Rectal smooth muscle tissue (tissue), 1 donor: Measurements from ENCODE around the gene EXOSC7.
"Not testable (repeated sequence)": the region's sequence is repeated elsewhere in the genome, so short reads cannot be mapped to it uniquely, and the experiment has no call there.

Source experiments
- H3K27ac ChIP-seq: one replicate; pipeline ENCODE4 v1.7.0; 2013; ENCODE audit warnings: low read depth, low read length, inconsistent platforms
- H3K27me3 ChIP-seq: one replicate; pipeline ENCODE4 v1.7.0; 2013; ENCODE audit warnings: low read length; ENCODE audit not compliant: control insufficient read depth, insufficient read depth
- H3K36me3 ChIP-seq: one replicate; pipeline ENCODE4 v1.7.0; 2013; ENCODE audit warnings: low read length; ENCODE audit not compliant: control insufficient read depth, insufficient read depth
- H3K4me1 ChIP-seq: one replicate; pipeline ENCODE4 v1.7.0; 2013; ENCODE audit warnings: low read length; ENCODE audit not compliant: control insufficient read depth, insufficient read depth
- H3K4me3 ChIP-seq: one replicate; pipeline ENCODE4 v1.7.0; 2013; ENCODE audit warnings: low read length
- H3K9ac ChIP-seq: one replicate; pipeline ENCODE4 v1.7.0; 2013; ENCODE audit warnings: low read length

EXOSC7 gene

DNA sequence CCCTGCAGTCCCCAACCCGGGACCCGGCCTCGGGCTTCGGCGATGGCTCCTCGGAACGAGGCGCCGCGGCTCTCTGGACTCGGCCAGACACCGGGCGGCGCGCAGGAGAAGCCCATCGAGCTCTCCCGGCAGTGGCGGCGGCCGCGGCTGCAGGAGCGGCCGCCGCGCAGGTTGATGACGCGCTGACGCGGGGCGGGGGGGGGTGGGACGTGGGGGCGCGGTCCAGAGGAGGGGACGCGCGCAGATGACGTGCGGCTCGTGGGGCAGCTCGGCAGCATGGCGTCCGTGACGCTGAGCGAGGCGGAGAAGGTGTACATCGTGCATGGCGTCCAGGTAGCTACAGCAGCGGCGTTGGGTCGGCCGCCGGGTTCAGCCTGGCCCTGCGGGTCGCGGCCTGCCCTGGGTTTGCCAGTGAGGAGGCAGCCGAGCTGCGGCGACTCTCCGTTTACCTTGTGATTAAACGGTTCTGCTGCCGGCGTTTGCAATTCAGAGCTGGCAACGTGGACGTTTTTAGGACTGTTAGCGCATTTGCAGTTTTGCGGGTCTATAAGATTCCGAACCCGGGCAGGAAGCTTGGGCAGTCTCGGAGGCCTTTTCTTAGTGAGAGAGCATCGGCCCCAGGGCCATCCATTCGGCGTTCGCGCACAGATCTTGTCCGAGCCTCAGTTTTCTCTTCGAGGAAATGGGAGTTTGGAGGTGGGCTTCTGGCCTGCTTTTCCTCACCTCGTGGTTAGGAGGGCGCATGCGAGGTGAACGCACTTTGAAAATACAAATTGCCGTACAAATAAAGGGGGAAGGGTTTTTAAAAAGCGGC, at the start of gene EXOSC7, which contains the start of gene ZDHHC3:
EXOSC7 (plus strand) TSS at position 243 of the 814 bp plus-strand sequence; CDS start at position 277, 34 bp downstream.
ZDHHC3 (minus strand) TSS at position 173 of the 814 bp plus-strand sequence. CDS start 16,738 bp downstream, outside the sequence.
- H3K4me1 ChIP-seq = peaks cover 6% of the 10 kb centered on the region
- peak within 1 kb of the TSS; percentile 84 for H3K9ac ChIP-seq
- H3K36me3 ChIP-seq = no peaks in the 10 kb centered on the region
- H3K27ac ChIP-seq = peak within 1 kb of the TSS; percentile 81
- H3K4me3 ChIP-seq = peak within 1 kb of the TSS; percentile 94
- H3K27me3 ChIP-seq = peaks cover 2% of the 10 kb centered on the region

DNA sequence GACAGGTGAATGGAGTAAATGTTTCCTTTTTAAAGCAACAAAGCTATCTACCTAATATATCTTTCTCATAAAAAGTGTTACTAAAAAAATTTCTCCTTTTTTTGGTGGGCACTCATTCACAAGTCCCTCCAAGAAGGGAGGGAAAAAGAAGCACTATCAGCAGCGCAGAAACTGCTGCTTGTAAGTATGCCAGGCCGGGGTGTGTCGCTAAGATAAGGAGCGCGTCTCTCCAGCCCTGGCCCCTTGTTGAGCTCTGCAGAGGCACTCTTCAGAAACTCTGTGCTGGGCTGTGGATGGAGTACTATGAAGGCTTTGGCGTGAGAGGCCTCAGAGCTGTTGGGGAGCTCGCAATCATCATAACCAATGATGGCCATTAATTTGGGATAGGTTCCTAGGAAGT, 49.1 kb upstream of the EXOSC7 start:
- Histone ChIP-seq H3K36me3 (peaks cover 33% of the 10 kb centered on the region), H3K27ac (no peak overlapping the region), H3K9ac (no peak overlapping the region), H3K4me1 (no peaks in the 10 kb centered on the region), H3K27me3 (no peaks in the 10 kb centered on the region), H3K4me3 (no peak overlapping the region)

DNA sequence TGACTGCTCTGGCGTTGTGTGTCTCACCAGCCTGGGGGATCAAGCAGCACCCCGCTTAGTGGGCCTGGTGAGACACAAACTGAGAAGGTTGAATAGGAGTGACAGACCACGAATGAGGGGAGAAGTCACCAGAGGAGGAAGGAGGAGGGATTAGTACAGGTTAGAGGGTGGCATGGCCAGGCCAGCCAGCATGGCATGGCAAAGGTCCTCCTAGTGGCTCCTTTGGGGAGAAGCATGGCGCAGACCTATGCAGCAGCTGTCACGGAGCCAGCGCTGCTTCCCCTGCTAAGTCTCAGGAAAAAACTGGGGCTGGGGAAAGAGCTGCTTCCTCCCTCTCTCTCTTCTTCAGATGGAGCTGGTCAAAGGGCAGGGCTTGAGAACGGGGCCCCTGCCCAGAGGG, 48.7 kb upstream of the EXOSC7 start:
- H3K4me1 ChIP-seq = no peaks in the 10 kb centered on the region
- H3K27ac ChIP-seq = no peak overlapping the region
- H3K9ac ChIP-seq = no peak overlapping the region
- no peak overlapping the region for H3K4me3 ChIP-seq
- H3K27me3 ChIP-seq = no peaks in the 10 kb centered on the region
- peaks cover 36% of the 10 kb centered on the region for H3K36me3 ChIP-seq

DNA sequence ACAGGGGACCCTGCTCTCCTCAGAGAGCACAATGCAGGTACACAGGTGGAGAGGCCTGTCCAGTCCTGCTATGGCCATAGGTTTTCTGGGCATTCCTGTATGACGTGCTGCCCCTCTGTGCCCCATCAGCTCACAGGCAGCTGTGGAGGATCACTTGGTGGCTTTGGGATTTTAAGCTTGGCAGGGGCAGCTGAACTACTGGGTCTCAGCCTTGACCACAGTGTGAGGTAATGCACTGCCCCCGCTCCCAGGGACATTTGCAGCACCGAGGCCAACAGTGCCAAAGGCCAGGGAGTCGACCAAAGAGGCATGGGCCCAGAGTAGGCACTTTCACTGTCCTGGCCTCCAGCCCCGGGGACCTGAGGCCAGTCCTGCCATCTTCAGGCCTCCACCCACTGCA, 46.3 kb upstream of the EXOSC7 start:
- Histone ChIP-seq H3K27ac (no peak overlapping the region), H3K4me3 (no peak overlapping the region), H3K27me3 (no peaks in the 10 kb centered on the region), H3K36me3 (peaks cover 46% of the 10 kb centered on the region), H3K4me1 (no peaks in the 10 kb centered on the region), H3K9ac (no peak overlapping the region)

DNA sequence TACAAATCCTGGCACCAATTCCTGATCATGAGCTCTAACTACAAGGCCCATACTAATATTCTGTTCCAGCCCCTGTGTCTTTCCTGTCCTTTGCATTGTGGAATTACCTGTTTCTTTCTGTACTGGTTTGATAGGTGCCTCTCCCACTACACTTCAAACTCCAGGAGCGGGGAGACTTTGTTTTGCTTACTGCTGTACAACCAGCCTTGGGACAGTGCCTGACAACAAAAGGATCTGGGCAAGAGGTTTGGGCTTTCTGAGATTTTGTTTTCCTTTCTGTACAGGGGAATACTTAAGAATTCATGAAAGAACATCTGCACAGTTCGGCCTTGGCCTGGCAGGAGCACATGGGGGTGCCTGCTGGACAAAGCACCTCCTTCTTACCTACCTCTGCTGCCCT, 45.1 kb upstream of the EXOSC7 start:
- Histone ChIP-seq H3K4me3 (no peak overlapping the region), H3K27me3 (no peaks in the 10 kb centered on the region), H3K27ac (no peak overlapping the region), H3K9ac (no peak overlapping the region), H3K4me1 (no peaks in the 10 kb centered on the region), H3K36me3 (peaks cover 46% of the 10 kb centered on the region)

DNA sequence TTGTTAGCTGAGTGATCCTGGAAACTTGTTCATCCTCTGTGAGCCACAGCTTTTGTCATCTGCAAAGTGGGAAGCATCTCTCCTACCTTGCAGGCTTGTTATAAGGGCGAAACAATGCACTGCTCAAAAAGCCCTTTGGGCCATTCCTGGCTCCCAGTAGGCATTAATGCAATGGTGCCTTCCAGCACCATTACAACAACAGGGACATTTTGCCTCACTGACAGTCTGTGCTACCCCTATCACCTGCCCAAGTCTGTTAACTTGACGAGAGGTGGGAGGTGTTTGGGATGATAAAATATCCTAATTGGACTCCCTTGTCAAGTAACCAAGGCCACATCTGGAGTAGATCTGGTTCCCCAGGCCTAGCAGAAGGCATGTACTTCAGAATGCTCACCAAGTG, 44.3 kb upstream of the EXOSC7 start:
- Histone ChIP-seq H3K9ac (no peak overlapping the region), H3K4me3 (no peak overlapping the region), H3K27ac (no peak overlapping the region), H3K36me3 (peaks cover 43% of the 10 kb centered on the region), H3K4me1 (no peaks in the 10 kb centered on the region), H3K27me3 (no peaks in the 10 kb centered on the region)

DNA sequence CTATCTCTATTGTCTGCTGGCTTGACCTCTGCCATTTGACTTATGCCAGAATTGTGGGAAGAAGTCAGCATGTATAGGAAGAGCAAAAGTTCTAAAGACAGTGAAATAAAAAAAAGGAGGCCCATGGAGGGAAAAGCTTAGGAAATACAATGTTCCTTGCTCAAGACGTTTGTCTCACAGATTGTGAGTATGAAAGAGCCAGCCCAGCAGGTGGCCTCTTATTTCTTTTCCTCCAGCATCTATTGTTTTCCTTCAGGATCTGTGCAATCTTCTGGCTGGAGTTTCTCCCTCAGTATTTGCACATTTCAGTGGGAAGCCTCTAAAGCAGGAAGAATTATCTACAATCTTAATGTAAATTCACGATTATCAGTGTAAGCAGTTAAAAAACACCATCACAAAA, 43.8 kb upstream of the EXOSC7 start:
- no peak overlapping the region for H3K4me3 ChIP-seq
- no peak overlapping the region for H3K27ac ChIP-seq
- peaks cover 38% of the 10 kb centered on the region for H3K36me3 ChIP-seq

DNA sequence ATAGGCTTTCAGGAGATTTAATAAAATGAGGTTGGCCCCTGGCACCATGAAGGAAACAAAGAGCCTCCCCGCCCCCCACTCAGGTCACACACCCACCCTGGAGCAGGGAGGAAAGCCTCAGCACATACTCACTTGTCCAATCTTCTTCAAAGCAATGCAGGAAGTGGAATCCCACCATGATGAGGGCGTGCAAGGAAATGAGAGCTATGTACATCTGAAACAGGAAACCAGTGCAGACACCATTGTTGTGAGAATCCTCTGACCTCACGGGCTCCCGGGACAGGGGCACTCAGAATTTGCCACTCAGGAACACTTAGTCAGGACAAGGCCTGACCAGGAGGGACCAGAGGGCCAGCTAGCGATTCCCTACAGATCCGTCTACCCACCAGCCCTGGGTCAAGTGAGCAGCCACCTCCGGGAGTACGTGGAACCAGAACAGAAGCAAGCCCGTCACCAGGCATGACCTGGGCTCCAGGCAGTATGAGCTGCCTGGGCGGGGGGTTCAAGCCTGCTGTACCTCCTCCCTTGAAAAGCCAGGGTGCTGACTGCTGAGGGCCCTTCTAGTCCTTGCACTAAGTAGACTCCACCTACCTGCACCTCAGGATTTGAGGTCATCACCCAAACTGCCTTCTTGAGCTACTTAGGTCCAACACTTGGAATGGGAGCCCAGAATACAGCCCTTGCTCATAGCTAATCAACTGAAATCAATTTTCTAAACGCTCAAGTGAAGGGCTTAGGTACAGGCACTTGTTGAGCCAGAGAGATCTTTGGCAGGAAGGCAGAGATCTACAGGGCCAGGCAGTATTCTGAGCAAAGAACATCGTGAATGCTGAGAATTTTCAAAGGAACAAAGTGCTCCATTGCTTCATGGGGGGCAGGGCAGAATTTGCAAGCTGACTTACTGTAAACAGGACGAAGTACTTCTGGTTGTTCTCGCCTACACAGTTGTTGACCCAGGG, 42.8 kb upstream of the EXOSC7 start:
- peaks cover 38% of the 10 kb centered on the region for H3K36me3 ChIP-seq
- no peak overlapping the region for H3K9ac ChIP-seq
- H3K4me3 ChIP-seq = no peak overlapping the region
- H3K27ac ChIP-seq = no peak overlapping the region
- H3K27me3 ChIP-seq = no peaks in the 10 kb centered on the region
- H3K4me1 ChIP-seq = no peaks in the 10 kb centered on the region

More for the DNA sequence above, 43.8 kb upstream of the EXOSC7 start:
- H3K4me1 ChIP-seq = no peaks in the 10 kb centered on the region
- no peaks in the 10 kb centered on the region for H3K27me3 ChIP-seq
- H3K9ac ChIP-seq = no peak overlapping the region

DNA sequence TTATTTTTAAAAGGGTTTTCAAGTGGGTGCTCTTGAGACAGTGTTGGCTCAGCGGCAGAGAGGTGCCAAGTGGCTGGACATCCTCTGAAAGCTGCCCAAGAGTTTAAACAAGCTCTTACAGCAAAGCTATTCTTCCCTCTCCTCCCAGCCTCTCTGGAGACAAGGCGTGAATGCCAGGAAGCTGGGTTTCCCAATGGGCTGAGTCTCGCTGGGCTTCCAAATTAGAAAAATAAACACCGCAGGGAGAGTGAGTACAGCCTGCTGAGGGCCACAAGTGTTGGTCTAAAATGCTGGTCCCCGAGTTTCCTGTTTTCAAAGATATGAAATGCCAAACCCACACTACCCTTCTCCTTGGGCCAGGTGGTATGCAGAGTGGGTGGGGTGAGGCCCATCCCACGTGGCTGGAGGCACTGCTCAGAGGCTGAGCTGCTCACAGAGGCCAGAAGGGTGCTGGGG, 36.4 kb upstream of the EXOSC7 start:
- Histone ChIP-seq H3K27ac (no peak overlapping the region), H3K27me3 (no peaks in the 10 kb centered on the region), H3K4me3 (no peak overlapping the region), H3K9ac (no peak overlapping the region), H3K36me3 (peaks cover 32% of the 10 kb centered on the region), H3K4me1 (no peaks in the 10 kb centered on the region)

DNA sequence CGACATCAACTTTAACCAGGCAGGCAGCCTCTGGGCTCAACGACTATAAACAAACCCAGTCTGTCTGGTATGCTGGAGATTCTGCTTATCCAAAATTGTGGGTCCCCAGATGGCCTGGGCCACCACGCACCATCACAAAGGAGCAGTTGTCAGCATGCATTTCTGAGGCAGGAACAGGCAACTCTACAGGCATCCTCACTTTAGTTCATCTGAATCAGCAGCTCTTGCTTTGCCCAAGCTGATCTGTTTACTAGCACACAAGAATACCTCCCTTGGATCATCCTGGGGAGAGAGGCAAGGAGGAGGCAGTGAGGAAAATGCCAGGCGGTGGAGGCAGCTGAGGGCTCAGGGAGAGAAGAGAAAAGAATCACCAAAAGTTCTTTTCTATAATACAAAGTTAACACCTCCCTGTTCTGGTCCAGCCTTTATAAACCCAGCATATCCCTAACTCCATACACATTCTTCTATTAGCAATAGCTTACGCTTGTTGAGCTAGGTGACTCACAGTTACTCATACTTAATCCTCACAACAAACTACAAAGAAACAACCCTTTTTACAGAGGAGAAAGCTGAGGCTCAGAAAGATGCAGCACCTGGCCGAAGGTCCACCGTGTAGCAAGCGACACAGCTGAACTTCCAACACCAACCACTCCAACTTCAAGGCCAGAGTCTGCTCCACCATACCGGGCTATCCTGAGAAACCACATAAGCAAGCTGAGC, 33.7 kb upstream of the EXOSC7 start:
- no peak overlapping the region for H3K4me3 ChIP-seq
- H3K36me3 ChIP-seq = peaks cover 32% of the 10 kb centered on the region
- no peak overlapping the region for H3K27ac ChIP-seq
- H3K27me3 ChIP-seq = no peaks in the 10 kb centered on the region
- no peak overlapping the region for H3K9ac ChIP-seq
- H3K4me1 ChIP-seq = no peaks in the 10 kb centered on the region

DNA sequence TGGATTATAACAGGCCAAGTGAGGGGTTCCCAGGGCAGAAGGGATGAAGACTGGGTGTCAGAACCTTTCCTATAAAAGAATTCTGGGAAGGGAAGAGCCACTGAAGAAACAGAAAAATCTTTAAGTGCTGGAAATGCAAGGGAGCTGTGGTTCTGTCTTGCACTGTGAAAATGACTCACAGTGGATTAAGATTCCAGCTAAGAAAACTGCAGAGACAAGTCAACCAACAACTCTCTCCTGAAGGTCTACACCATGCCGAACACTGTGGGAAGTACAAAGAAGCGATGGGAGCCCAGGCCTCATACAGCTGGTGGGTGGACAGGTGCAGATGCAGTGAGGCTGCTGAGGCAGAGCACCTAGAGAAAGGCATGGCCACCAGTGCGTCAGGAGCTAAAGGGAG, 27.8 kb upstream of the EXOSC7 start:
- Histone ChIP-seq H3K36me3 (peaks cover 5% of the 10 kb centered on the region), H3K9ac (no peak overlapping the region), H3K27me3 (no peaks in the 10 kb centered on the region), H3K4me3 (no peak overlapping the region), H3K4me1 (no peaks in the 10 kb centered on the region), H3K27ac (no peak overlapping the region)

DNA sequence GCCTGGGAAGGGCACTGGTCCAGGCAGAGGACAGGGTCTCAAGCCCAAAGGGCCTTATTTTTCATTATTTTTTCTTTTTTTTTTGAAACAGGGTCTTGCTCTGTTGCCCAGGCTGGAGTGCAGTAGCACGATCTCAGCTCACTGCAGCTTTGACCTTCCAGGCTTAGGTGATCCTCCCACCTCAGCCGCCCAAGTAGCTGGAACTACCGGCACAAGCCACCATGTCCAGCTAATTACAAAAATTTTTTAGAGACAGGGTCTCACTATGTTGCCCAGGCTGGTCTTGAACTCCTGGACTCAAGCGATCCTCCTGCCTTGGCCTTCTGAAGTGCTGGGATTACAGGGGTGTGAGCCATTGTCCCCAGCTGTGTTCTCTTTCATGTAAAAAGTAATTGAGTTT, 26.3 kb upstream of the EXOSC7 start:
- H3K27ac ChIP-seq, H3K9ac ChIP-seq: not testable (repeated sequence)

More for the DNA sequence above, 26.3 kb upstream of the EXOSC7 start:
- not testable (repeated sequence) for H3K4me1 ChIP-seq, H3K4me3 ChIP-seq, H3K36me3 ChIP-seq, H3K27me3 ChIP-seq
